GM23248 (cell line): ENCODE results near the gene CREBL2. TPM values are rescaled to one million over a fixed set of nuclear protein-coding genes. Genes with fewer than 3 reads are reported as not detected.

Source experiments
- DNase-seq: peaks from one replicate; pipeline ENCODE4 v3.0.0-alpha.2; 2015
- H2AFZ ChIP-seq: fragments of 200-600 bp; sonication (generic); 2 replicates; pipeline ENCODE4 v1.6.1; 2016; ENCODE audit warnings: antibody characterized with exemption
- H3F3A ChIP-seq: fragments of 200-600 bp; sonication (generic); 2 replicates; pipeline ENCODE4 v1.6.1; 2016; ENCODE audit warnings: mild to moderate bottlenecking, antibody characterized with exemption, mixed run types; ENCODE audit not compliant: insufficient read depth
- H3K27ac ChIP-seq: fragments of 200-600 bp; sonication (generic); 2 replicates; pipeline ENCODE4 v1.5.1; 2016; ENCODE audit warnings: mild to moderate bottlenecking
- H3K27me3 ChIP-seq: fragments of 200-600 bp; sonication (generic); replicated peaks from 2 replicates; pipeline ENCODE4 v1.6.1; 2016; ENCODE audit warnings: mild to moderate bottlenecking; ENCODE audit not compliant: insufficient read depth
- H3K36me3 ChIP-seq: fragments of 200-600 bp; sonication (generic); 2 replicates; pipeline ENCODE4 v1.6.1; 2016; ENCODE audit warnings: low read depth, mild to moderate bottlenecking
- H3K4me1 ChIP-seq: fragments of 200-600 bp; sonication (generic); 2 replicates; pipeline ENCODE4 v1.6.1; 2016; ENCODE audit warnings: mild to moderate bottlenecking; ENCODE audit not compliant: insufficient read depth
- H3K4me2 ChIP-seq: fragments of 200-600 bp; sonication (generic); one replicate; pipeline ENCODE4 v1.6.1; 2016; ENCODE audit warnings: mild to moderate bottlenecking; ENCODE audit not compliant: unreplicated experiment
- H3K4me3 ChIP-seq: fragments of 200-600 bp; sonication (generic); 2 replicates; pipeline ENCODE4 v1.5.1; 2016; ENCODE audit warnings: mild to moderate bottlenecking
- H3K79me2 ChIP-seq: fragments of 200-600 bp; sonication (generic); 2 replicates; pipeline ENCODE4 v1.6.1; 2016; ENCODE audit warnings: mild to moderate bottlenecking; ENCODE audit not compliant: insufficient read depth
- H3K9ac ChIP-seq: fragments of 200-600 bp; sonication (generic); 2 replicates; pipeline ENCODE4 v1.6.1; 2016; ENCODE audit warnings: mild to moderate bottlenecking
- H3K9me2 ChIP-seq: fragments of 200-600 bp; sonication (generic); 2 replicates; pipeline ENCODE4 v1.6.1; 2016; ENCODE audit warnings: mixed run types, mild to moderate bottlenecking, moderate library complexity; ENCODE audit not compliant: insufficient read depth
- H3K9me3 ChIP-seq: fragments of 200-600 bp; sonication (generic); one replicate; pipeline ENCODE4 v1.6.1; 2017; ENCODE audit warnings: low read depth
- H4K20me1 ChIP-seq: fragments of 200-600 bp; sonication (generic); 2 replicates; pipeline ENCODE4 v1.6.0; 2016; ENCODE audit not compliant: insufficient read depth
- EZH2 ChIP-seq: fragments of 200-600 bp; sonication (generic); IDR thresholded peaks from 2 replicates; pipeline ENCODE4 v1.6.1; 2018; ENCODE audit warnings: antibody characterized with exemption, mild to moderate bottlenecking; ENCODE audit not compliant: insufficient read depth, poor library complexity, severe bottlenecking
- EZH2phosphoT487 ChIP-seq: fragments of 200-600 bp; sonication (generic); IDR thresholded peaks from 2 replicates; pipeline ENCODE4 v1.6.1; 2018; ENCODE audit warnings: antibody characterized with exemption, moderate library complexity, mild to moderate bottlenecking, low read depth; ENCODE audit not compliant: insufficient read depth
- WGBS, 2 experiments: methylation state at CpG; one replicate each; pipeline ENCODE4 v1.1.6; 2015 to 2017; ENCODE audit warnings: low lambda C conversion rate in 2 of 2, low coverage in 1 of 2; ENCODE audit errors: missing lambda C conversion rate in 2 of 2; 5-methylcytosine and 5-hydroxymethylcytosine counted together
- in situ Hi-C: fragments of 300-500 bp; cut with MboI; formaldehyde crosslinking; loops from 2 replicates; pipeline ENCODE4 v1.15.0; 2020
- polyA plus RNA-seq: library from polyadenylated mRNA; unstranded; fragments of >200 nt; fragmentation: Nextera tagmentation; extraction: Ambion mirVana; gene quantifications from 2 replicates; pipeline ENCODE4 v1.2.1, GENCODE V29; 2016
- total RNA-seq: library from RNA; depleted of rRNA; stranded (reverse); fragments of >200 nt; shearing (Covaris generic); gene quantifications from 2 replicates; pipeline ENCODE4 v1.2.3, GENCODE V29; 2014

CREBL2 gene
- total and polyA plus RNA-seq, 2 experiments from 2014 or later: 23.4 to 38.4 TPM

DNA sequence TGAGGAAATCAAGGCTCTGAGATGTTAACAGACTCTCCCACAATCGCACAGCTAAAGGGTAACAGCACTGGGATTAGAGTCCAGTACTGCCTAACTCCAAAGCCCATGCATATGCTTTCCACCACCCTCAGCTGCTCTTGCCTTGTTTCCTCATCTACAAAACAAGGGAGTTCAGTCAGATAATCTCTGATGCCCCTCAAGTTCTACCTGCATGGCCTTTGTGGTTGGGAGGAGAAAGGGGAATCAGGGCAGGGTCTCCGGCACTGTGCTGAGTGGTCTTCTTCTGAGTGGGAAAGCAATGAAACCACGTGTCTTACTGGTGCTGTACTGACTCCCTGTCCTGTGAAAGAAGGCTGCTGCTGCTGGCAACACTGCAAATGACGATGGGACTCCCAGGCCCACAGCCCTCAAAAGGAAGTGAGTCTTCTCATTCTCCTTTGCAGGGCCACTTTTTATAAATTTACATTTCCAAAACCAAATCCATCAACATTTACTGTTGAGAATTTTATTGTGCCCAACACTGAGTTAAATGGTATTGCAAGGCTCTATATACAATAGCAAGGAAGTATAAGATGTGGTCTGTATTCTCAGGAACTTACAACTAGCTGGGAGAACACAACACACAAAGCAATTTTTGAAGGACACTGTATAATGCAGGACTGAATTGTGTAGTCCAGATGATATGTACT, 29.3 kb upstream of the CREBL2 start:
- 69 to 81% methylated on average over 4 of the region's 4 CpGs for WGBS, 2 experiments

GRCh38 chr12:12582895-12583303, 28.8 kb upstream of the CREBL2 start:
- in situ Hi-C loops: no loop called here

More for the DNA sequence above, 29.3 kb upstream of the CREBL2 start:
- H3K4me1 ChIP-seq: no peaks in the 10 kb centered on the region
- no peaks in the 10 kb centered on the region for H4K20me1 ChIP-seq
- H3F3A ChIP-seq: no peaks in the 10 kb centered on the region
- TF ChIP-seq EZH2phosphoT487 (no peak), EZH2 (no peak)
- no peaks in the 10 kb centered on the region for H3K9me3 ChIP-seq
- no peak overlapping the region for H3K4me3 ChIP-seq
- H3K27ac ChIP-seq: no peak overlapping the region
- no peak overlapping the region for H2AFZ ChIP-seq
- H3K9ac ChIP-seq: no peak overlapping the region
- no peak for DNase-seq
- no peak overlapping the region for H3K4me2 ChIP-seq
- no peaks in the 10 kb centered on the region for H3K79me2 ChIP-seq
- no peaks in the 10 kb centered on the region for H3K9me2 ChIP-seq
- no peaks in the 10 kb centered on the region for H3K27me3 ChIP-seq
- in situ Hi-C loops: no loop called here
- no peaks in the 10 kb centered on the region for H3K36me3 ChIP-seq

GRCh38 chr12:12583510-12584178, 28.0 kb upstream of the CREBL2 start:
- H3K9me3 ChIP-seq: no peaks in the 10 kb centered on the region
- no peaks in the 10 kb centered on the region for H3F3A ChIP-seq
- H3K27me3 ChIP-seq: no peaks in the 10 kb centered on the region
- WGBS, 2 experiments: 75 to 77% methylated on average over 5 of the region's 5 CpGs
- no peak overlapping the region for H2AFZ ChIP-seq
- H3K9me2 ChIP-seq: no peaks in the 10 kb centered on the region
- TF ChIP-seq EZH2 (no peak), EZH2phosphoT487 (no peak)
- no peaks in the 10 kb centered on the region for H3K36me3 ChIP-seq
- no peaks in the 10 kb centered on the region for H3K4me1 ChIP-seq
- H3K27ac ChIP-seq: no peak overlapping the region
- no peak overlapping the region for H3K4me3 ChIP-seq
- H3K79me2 ChIP-seq: no peaks in the 10 kb centered on the region
- H4K20me1 ChIP-seq: no peaks in the 10 kb centered on the region
- H3K4me2 ChIP-seq: no peak overlapping the region
- in situ Hi-C loops: no loop called here
- DNase-seq: no peak
- no peak overlapping the region for H3K9ac ChIP-seq

More at GRCh38 chr12:12582895-12583303, 28.8 kb upstream of the CREBL2 start:
- H3K4me2 ChIP-seq: no peak overlapping the region
- peak; percentile 52 for DNase-seq
- WGBS, 2 experiments: 61 to 64% methylated on average over 6 of the region's 6 CpGs
- TF ChIP-seq EZH2phosphoT487: no peak
- TF ChIP-seq EZH2: no peak
- H3K27me3 ChIP-seq: no peaks in the 10 kb centered on the region
- H3K79me2 ChIP-seq: no peaks in the 10 kb centered on the region
- no peaks in the 10 kb centered on the region for H3F3A ChIP-seq
- H3K36me3 ChIP-seq: no peaks in the 10 kb centered on the region
- no peaks in the 10 kb centered on the region for H4K20me1 ChIP-seq
- no peak overlapping the region for H2AFZ ChIP-seq
- H3K9ac ChIP-seq: no peak overlapping the region
- no peak overlapping the region for H3K27ac ChIP-seq
- no peak overlapping the region for H3K4me3 ChIP-seq
- H3K4me1 ChIP-seq: no peaks in the 10 kb centered on the region
- H3K9me3 ChIP-seq: no peaks in the 10 kb centered on the region
- H3K9me2 ChIP-seq: no peaks in the 10 kb centered on the region

GRCh38 chr12:12585115-12585863, 26.4 kb upstream of the CREBL2 start:
- DNase-seq: no peak
- Histone ChIP-seq H3K27me3 (no peaks in the 10 kb centered on the region), H3K9ac (no peak overlapping the region), H2AFZ (no peak overlapping the region), H3K9me2 (no peaks in the 10 kb centered on the region), H3K36me3 (no peaks in the 10 kb centered on the region), H3F3A (no peaks in the 10 kb centered on the region), H4K20me1 (no peaks in the 10 kb centered on the region), H3K9me3 (no peaks in the 10 kb centered on the region), H3K4me1 (no peaks in the 10 kb centered on the region), H3K4me2 (no peak overlapping the region), H3K4me3 (no peak overlapping the region), H3K27ac (no peak overlapping the region), H3K79me2 (no peaks in the 10 kb centered on the region)
- 64 to 67% methylated on average over 2 of the region's 2 CpGs for whole genome bisulfite sequencing, 2 experiments
- TF ChIP-seq EZH2phosphoT487 (no peak), EZH2 (no peak)
- in situ Hi-C loops: no loop called here
